GM21360 (cell line): ENCODE measurements around the gene LDB2.

Experiments used
- ATAC-seq: cut with Tn5 transposase; IDR thresholded peaks from one replicate; pipeline ENCODE4 v1.9.1; 2021; ENCODE audit warnings: mild to moderate bottlenecking, moderate library complexity; ENCODE audit not compliant: unreplicated experiment

The LDB2 gene

DNA sequence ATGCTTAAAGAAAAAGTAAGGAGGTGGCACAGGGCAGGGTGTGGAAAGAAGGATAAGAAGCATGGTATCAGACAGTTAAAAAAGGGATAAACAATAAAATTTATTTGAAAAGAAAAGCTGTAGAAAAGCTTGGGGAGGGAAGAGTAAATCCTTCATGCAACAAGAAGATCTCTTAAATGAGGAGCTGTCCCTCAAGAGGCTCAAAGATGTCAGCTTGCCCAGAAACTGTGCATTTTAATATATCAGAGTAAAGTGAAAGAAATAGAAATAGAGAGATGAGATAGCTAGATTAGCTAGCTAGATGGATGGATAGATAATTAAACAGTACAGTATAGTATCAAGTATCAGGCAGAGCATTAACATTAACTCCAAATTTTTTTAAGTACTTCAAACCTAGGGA, 170.3 kb downstream of the LDB2 start:
- ATAC-seq: no peak

DNA sequence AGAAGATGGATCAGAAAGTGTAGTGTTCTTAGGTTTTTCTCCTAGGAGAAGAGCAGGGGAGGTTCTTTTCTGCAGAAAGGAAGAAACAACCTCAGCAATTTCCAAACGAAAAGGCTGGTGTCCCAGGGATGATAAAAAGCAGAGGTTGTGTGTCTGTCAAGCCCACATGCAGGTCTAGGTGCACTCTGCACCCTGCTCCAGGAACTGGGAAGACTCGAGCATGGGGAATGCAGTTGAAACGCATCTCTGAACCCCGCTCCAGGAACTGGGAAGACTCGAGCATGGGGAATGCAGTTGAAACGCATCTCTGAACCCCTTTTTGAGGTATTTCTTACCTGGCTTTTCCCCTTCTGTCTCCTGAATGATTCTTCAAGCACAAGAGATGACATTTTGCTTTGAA, 171.2 kb downstream of the LDB2 start:
- no peak for ATAC-seq

DNA sequence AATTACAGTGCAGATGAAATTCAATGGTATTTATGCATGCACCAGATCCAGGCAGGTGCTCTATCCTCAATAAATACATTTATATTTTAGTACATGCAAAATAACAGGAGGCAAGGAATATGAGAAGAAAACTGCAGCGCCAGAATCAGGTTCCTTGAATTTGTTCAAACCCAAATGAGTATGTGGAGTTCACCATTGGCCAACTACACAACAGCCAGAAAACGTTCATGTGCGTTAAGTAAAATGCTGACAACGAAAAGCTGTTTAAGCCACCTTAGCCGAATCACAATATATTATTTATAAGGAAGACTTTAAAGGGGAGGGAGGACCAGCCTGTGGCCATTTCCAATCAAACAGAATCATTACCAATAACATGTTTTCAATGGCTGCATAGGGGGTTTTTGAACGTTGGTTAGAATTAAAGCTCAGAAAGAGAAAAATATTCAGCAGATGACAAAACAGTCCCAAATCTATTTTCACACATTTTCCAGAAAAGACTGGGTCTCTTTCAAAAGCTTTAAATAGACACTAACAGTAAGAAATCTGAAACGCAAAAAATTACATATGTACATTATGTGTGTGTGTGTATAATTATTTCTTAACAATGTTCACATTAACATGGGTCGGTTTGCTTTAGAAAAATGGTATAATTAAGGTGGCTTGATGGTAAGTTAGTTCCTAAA, 171.9 kb downstream of the LDB2 start:
- no peak for ATAC-seq

DNA sequence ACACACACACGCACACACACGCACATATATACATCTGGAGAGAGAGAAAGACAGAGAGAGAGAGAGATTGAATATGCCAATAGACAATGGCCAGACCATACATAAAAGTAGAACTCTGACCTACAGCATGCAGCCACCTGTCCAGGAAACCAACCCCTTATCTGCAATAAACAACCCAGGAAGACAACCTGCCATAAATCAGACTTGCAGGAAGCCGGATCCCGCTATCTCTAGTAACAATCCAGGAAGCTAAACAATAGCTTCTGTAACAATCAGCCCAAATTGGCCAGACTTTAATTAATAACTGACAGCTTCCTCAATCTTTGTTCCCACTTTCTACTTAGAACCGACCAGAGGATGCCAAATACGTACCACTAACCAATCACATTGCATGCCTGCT, 173.2 kb downstream of the LDB2 start:
- ATAC-seq: no peak

DNA sequence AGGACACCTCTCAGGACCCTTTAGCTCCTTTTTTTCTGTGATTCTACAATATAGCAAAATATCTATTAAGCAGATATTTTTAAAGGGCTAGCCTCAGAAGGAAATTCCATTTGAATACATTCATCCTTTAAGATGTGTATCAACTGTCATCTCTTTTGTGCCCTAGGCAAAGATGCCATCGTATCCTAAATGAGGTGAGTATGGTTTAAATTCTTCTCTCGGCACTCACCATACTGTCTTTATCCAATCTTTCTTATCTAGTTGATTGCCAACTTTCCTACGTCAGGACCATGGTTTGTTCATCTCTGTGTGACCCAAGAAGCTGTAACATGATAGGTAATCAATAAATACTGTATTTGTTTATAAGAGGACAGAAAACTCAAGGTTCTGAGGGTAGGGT, 176.0 kb downstream of the LDB2 start:
- no peak for ATAC-seq

DNA sequence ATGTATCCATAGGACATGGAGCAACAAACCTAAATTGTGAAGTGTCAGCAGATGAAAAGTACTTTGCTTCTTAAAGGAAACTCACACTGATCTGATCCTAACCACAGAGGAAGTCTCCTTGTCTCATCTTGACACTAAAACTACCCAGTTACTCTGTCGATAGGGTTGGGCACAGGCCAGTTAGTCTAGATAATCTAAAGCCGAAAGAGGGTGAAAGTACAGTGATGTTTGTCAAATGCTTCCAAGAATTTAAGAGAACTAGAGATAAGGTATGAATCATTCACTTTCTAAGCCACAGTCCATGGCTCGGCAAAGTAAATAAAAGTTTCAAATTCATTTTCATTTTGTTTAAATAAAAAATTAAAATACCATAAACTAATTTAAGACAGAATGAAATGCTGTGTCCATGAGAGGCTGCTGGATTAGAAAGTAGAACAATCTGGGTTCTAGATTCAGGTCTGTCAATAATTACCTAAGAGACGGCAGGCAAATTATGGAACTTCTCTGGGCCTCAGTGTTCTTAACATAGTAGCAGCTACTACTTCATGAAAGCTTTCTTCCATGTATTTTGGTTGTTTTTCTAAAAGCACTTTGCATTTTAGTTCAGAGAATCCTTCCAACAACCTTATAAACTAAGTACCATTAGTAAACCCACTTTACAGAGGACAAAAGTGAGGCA, 176.7 kb downstream of the LDB2 start:
- ATAC-seq: no peak

DNA sequence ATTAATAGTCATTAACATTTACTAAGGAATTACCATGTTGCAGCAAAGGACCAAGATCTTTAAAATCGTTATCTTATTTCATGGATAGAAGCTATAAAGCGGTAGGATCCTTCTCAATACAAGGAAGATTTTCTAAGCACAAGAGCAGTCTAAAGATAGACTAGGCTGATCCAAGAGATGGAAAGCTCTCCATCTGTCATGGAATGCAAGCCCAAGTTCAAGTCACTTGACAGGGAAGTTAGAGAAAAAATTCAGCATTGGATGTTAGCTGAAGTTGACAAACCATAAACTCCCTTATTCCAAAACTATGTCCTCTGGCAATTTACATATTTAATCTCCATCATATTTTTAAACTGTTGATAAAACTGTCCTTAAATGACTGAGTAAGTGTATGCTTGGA, 177.7 kb downstream of the LDB2 start:
- ATAC-seq: no peak

DNA sequence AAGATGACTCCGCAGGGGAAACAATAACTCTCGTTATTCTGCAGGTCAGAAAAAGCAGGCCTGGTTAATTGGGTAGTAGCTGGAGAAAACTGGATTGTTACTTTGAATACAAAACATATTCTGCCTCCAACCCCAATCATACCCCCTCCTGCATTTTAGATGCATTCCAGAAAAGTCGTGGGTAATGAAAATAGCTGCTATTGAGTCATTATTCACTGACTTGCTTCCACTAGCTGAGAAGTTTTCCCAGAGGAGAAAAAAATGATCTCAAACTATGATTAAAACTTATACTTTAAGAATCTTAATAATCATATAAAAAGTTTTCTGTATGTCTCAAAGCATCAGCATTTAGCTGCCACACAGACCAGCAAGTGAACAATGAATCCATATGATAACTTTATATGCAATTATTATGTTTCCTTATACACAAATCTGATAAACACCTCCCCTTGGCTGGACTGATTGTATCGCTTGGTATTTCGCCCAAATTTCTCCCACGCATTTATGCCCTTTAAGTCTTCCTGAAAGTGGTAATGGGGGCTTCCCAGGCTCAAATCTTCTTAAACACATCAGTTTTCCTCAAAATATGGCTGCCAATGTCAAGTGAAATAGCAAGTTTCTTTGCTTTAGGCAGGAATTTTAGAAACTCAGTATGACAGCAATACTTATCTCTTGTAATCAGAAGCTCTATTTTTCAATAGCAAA, 181.0 kb downstream of the LDB2 start:
- ATAC-seq: no peak

DNA sequence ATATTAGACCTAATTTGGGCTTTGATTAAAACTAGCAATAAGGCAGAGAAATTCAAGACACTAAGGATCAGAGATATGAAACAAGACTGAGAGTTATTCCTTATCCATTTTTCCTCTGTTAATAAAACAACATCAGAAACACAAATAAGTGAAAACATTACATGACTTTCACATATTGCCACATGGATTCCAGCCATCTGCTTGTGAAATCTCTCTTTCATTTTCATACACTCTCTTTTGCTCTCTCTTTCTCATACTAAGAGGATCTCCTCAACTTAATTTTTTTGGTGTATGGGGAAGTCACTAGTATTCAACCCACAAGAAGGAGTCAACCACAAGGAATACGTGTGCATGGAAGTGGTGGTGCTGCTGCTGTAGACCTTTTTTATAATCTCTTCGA, 183.0 kb downstream of the LDB2 start:
- ATAC-seq: no peak

DNA sequence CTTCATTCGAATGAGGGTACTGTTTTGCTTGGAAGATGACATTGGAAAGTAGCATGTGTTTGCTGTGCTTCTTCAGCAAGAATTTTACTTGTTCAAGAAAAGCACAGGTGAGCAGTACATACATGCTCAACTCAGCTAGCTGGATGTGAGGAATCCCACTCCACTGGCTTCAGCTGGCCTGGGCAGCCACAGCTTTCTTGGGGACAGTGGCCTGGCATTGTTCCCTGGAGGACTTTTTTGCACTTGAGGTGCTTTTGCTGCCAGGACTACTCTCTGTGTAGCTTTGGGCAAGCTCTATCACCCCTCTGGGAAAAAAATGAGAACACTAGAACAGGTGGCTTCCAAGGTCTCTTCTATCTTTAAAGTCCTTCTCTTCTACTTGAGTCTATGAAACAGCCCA, 184.3 kb downstream of the LDB2 start:
- no peak for ATAC-seq

DNA sequence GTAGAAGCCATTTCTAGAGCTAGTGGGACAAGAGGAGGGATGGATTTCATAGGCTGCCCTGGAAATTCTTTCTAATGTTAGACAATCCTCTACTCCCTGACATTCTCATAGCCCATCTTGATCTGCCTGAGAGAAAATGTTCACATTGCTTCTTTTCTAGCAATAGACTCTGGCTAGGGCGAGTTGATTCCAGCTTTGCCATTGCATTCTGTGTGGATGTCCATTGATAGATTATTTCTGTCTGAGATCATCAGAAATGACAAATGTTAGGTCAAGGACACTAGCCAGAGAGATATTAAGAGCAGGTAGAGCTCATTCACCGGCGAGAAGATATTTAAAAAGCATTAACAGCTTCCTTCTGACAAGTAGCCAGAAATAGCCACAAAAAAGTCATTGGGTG, 184.7 kb downstream of the LDB2 start:
- ATAC-seq: no peak

DNA sequence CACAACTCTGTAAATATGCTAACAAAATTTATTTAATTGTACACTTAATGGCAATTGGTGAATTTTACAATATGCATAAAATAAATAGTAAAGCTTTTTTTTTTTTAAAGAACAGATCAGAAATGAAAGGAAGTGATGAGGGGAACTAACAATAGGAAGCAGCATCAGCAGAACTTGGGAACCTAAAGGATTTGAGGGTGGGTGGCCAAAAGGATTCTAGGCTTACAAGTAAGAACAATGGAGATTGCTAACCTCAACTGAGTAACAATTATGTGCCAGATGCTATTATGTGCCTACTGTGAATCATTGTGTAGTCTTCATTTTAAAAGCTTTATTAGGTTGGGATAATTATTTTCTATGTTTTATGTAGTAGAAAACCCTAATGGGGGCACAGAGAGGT, 185.2 kb downstream of the LDB2 start:
- ATAC-seq: no peak

DNA sequence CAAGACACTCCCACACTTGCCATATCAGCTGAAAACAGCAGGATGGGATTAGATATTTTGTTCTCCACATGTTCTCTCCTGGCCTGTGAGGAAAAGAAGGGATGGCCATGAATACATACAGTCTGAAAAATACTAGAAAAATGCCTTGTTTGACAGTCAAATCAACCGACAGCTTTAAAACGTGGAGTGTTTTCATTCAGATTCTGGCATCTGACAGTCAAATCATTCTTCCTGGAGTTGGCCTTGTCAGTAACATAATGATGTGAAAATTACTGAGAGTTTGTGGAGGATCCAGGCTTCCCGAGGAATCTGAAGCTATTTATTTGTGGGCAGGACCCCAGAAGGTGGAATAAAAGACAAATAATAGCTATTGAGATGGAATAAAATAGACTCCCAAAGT, 188.2 kb downstream of the LDB2 start:
- ATAC-seq: no peak

DNA sequence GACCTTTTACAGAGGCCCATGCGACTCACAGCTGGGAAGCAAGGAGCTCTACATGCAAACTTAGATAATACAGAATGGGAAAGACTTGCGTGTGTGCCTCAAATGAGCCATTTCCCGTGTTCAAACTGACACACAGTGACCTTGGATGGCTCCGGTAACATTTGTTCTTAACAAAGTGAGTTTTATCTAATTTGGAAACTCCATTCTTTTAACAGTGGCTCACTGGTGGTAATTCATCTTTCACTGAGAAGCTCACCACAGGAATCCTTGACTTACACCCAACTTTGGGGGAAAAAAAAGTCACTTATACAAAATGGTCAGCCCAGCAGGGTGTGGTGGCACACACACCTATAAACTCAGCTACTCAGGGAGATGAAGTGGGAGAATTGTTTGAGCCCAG, 190.6 kb downstream of the LDB2 start:
- ATAC-seq: no peak

DNA sequence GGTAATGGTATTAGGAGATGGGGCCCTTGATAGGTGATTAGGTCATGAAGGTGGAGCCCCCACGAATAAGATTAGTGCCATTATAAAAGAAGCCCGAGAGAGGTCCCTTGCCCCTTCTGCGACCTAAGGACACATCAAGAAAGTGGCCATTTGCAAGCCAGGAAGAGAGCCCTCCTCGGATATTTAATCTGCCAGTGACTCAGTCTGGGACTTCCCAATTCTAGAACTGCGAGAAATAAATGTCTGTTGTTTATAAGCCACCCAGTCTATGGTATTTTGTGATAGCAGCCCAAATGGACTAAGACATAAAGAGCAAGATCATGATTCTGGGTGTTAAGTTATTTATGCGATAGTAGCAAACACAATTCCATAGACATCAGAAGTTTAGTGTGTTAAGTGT, 192.2 kb downstream of the LDB2 start:
- no peak for ATAC-seq

DNA sequence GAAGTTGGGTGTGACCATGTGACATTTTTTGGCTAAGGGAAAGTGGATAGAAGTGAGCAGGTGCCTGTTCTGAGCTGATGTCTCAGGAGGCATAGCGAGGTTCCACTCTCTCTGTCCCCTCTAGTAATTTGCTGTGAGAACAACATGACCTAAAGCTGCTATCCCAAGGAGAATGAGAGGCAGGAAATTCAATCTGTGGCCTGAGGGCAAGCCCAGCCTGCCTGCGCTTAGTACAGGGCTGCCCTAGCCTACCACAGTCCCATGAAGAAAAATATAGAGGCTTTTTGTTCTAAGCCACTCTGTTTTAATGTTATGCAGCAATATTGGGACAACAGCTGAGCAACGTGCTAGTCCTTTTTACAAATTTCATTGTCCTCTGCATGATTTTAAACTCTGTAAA, 193.1 kb downstream of the LDB2 start:
- ATAC-seq: no peak

DNA sequence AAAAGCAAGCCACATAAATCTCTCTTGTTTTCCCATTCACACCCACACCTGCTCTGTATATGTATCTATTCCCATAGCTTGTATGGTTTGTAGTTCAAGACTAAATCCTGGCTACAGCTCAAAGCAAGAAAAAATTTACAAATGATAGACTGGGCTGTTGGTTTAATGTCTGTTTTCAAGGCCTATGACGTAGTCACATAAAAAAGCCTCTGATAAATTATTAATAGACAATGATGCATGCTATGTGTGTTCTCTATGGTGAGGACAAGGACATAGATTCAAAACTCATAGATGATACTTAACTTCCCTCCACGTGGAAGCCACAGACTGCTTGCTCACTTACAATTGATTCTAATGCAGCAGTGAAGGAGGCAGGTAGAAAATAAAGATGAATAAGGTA, 194.0 kb downstream of the LDB2 start:
- ATAC-seq: no peak

DNA sequence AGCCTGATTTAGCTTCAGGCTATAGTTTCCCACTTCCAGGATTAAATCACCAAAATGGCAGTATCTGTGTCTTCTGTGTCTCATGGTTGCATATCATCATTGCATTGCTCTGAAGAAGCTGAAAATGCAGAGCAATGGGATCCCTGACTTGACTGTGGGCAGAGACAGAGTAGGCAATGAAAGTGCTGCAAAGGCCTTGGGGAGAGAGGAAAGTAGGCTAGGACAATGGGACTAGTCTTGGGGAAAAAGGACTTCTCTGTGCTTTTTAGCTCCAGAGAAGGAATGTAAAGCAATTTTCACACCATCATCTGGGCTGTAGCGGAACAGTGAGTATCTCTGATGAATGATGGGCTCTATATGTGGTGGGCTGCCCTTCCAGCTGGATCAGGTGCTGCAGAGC, 202.5 kb downstream of the LDB2 start:
- ATAC-seq: no peak

DNA sequence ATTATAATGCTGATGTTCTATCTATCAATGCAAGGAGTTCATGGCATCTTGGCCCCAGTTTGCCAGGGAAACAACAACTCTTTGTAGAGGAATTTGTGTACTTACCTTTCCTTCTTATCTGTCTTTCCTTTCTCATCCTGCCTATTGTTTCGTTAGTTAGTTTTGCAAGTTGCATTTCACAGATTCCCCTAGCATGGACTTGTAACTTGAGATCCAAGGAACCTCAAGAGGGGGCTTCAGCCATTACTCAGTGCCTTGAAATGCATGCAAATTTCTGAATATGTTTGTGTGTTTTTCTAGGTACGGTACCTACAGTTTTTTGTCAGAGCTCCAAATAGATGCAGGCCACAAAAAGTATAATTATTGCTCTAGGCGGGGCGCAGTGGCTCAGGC, 203.6 kb downstream of the LDB2 start:
- no peak for ATAC-seq

DNA sequence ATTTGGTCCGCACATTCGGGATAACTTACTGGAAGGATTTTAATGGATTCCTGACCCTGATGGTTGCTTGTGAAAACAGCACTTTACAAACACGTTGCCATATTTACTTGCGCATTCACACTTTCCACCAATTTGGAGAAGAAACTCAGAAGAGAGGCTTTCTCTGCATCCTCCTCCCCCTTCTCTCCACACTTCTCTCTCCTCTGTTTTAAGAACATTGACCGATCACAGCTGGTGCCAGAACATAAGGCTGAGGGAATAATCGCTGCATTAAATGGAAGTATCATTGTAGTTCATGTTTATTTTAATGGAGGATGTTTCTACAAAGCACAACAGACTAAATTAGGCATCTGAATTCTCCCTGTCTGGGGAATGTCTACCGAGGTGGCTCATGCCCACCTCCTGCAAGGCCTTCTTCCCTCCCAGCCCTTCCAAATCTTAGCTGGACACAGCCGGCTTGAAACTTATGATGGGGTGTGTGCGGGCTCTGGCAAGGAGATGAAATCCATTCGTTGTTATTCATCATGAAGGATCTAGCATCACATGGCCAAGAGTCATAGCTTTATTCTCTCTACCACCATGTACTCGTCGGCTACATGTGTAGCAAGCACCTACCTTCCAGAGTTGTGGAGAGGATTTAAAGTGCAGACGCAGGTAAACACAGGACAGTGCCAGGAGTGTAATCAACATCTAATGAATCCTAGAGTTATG, 204.1 kb downstream of the LDB2 start:
- no peak for ATAC-seq

DNA sequence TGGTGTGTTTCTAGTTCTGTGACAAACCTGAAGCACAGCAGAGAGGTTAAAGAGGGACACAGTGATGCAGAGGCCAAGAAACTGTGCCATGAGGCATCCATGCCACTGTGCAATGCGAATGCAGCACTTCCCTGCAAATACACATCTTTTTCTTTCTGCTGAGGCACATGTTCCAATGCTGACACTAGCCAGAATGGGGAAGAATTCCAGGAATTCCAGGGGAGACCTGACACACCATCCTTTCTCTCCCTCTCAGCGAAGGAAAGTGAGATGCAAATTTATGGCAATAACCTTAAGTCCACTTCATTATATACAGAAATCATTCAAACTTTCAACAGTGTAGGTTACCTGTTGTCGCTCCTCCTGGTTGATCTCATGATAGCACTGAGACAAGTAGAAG, 204.8 kb downstream of the LDB2 start:
- ATAC-seq: no peak
